ENCODE measurements around the gene LYZL6. TPM values are rescaled to one million over a fixed set of nuclear protein-coding genes. Genes with fewer than 3 reads are reported as not detected.

Gene LYZL6
- total and polyA plus RNA-seq, 10 of the 15 experiments (the other 5 are each of a cell fraction or from before 2014, with no cell fraction given) = not detected

DNA sequence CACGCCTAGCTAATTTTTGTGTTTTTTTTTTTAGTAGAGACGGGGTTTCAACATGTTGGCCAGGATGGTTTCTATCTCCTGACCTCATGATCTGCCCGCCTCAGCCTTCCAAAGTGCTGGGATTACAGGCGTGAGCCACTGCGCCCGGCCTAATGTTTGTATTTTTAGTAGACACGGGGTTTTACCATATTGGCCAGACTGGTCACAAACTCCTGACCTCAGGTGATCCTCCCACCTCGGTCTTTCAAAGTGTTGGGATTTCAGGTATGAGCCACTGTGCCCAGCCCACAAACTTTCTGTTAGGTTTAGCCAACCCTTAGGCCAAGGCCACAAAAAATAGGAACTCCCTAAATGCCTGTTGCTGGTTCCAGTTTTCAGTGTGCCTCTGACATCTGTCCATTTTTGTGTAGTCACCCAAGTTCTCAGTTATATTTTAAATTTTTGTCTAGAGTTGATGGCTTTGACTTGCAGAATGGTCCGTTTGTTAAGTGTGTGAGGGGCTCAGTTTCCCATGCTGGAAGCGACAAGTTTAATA lies 25.1 kb upstream of the LYZL6 start (continued):
- TF ChIP-seq, protein P1, sequence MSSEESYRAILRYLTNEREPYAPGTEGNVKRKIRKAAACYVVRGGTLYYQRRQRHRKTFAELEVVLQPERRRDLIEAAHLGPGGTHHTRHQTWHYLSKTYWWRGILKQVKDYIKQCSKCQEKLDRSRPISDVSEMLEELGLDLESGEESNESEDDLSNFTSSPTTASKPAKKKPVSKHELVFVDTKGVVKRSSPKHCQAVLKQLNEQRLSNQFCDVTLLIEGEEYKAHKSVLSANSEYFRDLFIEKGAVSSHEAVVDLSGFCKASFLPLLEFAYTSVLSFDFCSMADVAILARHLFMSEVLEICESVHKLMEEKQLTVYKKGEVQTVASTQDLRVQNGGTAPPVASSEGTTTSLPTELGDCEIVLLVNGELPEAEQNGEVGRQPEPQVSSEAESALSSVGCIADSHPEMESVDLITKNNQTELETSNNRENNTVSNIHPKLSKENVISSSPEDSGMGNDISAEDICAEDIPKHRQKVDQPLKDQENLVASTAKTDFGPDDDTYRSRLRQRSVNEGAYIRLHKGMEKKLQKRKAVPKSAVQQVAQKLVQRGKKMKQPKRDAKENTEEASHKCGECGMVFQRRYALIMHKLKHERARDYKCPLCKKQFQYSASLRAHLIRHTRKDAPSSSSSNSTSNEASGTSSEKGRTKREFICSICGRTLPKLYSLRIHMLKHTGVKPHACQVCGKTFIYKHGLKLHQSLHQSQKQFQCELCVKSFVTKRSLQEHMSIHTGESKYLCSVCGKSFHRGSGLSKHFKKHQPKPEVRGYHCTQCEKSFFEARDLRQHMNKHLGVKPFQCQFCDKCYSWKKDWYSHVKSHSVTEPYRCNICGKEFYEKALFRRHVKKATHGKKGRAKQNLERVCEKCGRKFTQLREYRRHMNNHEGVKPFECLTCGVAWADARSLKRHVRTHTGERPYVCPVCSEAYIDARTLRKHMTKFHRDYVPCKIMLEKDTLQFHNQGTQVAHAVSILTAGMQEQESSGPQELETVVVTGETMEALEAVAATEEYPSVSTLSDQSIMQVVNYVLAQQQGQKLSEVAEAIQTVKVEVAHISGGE (CRISPR knock-in tag; IDR thresholded peaks at IDR 0.05) = no peak
- TF ChIP-seq YY1 (IDR thresholded peaks at IDR 0.05; ENCODE audit: low read depth, low read length) = no peak
- no peak for TF ChIP-seq RAD21 (IDR thresholded peaks at IDR 0.05; ENCODE audit: insufficient read depth, low read depth, low read length)
- TF ChIP-seq TCF3 (IDR thresholded peaks at IDR 0.05; ENCODE audit: borderline replicate concordance, insufficient read depth, low read depth, low read length) = no peak
- TF ChIP-seq HDAC6 (IDR thresholded peaks at IDR 0.05; ENCODE audit: unreplicated experiment) = no peak
- no peak for TF ChIP-seq EP300 (IDR thresholded peaks at IDR 0.05; ENCODE audit: borderline replicate concordance in 1 of 2, control insufficient read depth in 1 of 2, low read depth in 2 of 2, low read length in 2 of 2)
- TF ChIP-seq, protein P2, sequence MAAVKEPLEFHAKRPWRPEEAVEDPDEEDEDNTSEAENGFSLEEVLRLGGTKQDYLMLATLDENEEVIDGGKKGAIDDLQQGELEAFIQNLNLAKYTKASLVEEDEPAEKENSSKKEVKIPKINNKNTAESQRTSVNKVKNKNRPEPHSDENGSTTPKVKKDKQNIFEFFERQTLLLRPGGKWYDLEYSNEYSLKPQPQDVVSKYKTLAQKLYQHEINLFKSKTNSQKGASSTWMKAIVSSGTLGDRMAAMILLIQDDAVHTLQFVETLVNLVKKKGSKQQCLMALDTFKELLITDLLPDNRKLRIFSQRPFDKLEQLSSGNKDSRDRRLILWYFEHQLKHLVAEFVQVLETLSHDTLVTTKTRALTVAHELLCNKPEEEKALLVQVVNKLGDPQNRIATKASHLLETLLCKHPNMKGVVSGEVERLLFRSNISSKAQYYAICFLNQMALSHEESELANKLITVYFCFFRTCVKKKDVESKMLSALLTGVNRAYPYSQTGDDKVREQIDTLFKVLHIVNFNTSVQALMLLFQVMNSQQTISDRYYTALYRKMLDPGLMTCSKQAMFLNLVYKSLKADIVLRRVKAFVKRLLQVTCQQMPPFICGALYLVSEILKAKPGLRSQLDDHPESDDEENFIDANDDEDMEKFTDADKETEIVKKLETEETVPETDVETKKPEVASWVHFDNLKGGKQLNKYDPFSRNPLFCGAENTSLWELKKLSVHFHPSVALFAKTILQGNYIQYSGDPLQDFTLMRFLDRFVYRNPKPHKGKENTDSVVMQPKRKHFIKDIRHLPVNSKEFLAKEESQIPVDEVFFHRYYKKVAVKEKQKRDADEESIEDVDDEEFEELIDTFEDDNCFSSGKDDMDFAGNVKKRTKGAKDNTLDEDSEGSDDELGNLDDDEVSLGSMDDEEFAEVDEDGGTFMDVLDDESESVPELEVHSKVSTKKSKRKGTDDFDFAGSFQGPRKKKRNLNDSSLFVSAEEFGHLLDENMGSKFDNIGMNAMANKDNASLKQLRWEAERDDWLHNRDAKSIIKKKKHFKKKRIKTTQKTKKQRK (IDR thresholded peaks at IDR 0.05; ENCODE audit: low read depth, low read length) = no peak
- TF ChIP-seq, protein P3, sequence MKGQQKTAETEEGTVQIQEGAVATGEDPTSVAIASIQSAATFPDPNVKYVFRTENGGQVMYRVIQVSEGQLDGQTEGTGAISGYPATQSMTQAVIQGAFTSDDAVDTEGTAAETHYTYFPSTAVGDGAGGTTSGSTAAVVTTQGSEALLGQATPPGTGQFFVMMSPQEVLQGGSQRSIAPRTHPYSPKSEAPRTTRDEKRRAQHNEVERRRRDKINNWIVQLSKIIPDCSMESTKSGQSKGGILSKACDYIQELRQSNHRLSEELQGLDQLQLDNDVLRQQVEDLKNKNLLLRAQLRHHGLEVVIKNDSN (IDR thresholded peaks at IDR 0.05; ENCODE audit: borderline replicate concordance, extremely low read length, insufficient read depth, low read depth, low read length) = no peak
- no peak for TF ChIP-seq CBFB (IDR thresholded peaks at IDR 0.05; ENCODE audit: low read depth)
- no peak for TF ChIP-seq CBX5 (IDR thresholded peaks at IDR 0.05; ENCODE audit: low read depth)
- TF ChIP-seq TAF1 (IDR thresholded peaks at IDR 0.05; ENCODE audit: borderline replicate concordance, low read depth, low read length) = no peak
